ENCODE results near the gene CEACAM18. TPM values are rescaled to one million over a fixed set of nuclear protein-coding genes. Genes with fewer than 3 reads are reported as not detected.

The CEACAM18 gene
- total and polyA plus RNA-seq, 2 of the 8 experiments (the other 6 are each of a cell fraction or from before 2014, with no cell fraction given), result not detected

DNA sequence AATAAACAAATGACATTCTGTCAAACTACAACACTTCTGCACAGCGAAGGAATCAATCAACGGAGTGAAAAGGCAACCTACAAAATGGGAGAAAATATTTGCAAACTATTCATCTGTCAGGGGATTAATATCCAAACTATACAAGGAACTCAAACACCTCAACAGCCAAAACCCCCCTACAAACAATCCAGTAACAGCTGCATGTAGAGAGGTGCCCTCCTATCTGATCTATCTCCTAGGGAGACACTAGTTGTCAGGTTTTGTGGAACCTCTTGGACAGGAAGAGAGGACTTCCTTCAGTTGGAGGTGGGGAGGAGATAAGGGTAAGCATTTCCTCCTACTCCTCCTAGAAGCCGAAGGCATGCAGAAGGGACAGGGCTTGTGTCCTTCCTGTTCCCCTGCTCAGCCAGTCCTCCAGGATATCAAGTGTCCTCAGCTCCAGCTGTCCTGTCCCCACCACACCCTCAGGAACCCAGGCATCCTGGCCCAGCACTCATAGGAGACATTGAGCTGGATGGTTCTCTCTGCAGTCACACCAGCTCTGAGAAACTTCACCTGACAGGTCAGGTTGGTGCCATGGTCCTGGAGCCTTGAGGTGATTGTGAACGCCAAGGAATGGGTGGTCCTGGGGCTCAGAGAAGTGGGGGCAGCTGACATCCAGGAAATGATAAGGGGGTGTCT is 10.3 kb upstream of the CEACAM18 start:
- Histone ChIP-seq H2BK12ac (ENCODE audit: low read depth, low read length) (no peak overlapping the region), H3K27ac (ENCODE audit: low read depth, low read length) (no peak overlapping the region), H4K20me1 (replicated peaks in 1 of 2; ENCODE audit: control insufficient read depth in 1 of 2, insufficient read depth in 2 of 2, low read length in 2 of 2) (no peaks in the 10 kb centered on the region), H3K56ac (replicated peaks; ENCODE audit: insufficient read length, low read depth, low read length) (no peak overlapping the region), H3K79me2 (ENCODE audit: control insufficient read depth in 1 of 2, insufficient read depth in 2 of 2, low read length in 2 of 2) (no peaks in the 10 kb centered on the region), H3K9me3 (ENCODE audit: insufficient read depth in 2 of 2, low read depth in 1 of 2, low read length in 1 of 2) (peaks cover 0 to 18% of the 10 kb centered on the region in 2 experiments; a peak in 2 of 4 replicates), H2AFZ (ENCODE audit: low read length) (no peak overlapping the region), H2AK5ac (ENCODE audit: low read depth, low read length) (peak overlapping the region; percentile 53; the same call in 1 of the 2 replicates), H4K91ac (replicated peaks; ENCODE audit: insufficient read length, low read length) (no peak overlapping the region), H4K8ac (ENCODE audit: extremely low read depth, insufficient read depth, low read length) (no peak overlapping the region), H3K4ac (replicated peaks; ENCODE audit: insufficient read length, low read depth, low read length) (no peak overlapping the region), H2BK20ac (ENCODE audit: low read length) (no peak overlapping the region), H3K23ac (ENCODE audit: insufficient read length) (no peak overlapping the region), H3K18ac (ENCODE audit: extremely low read depth, low read length) (no peak overlapping the region), H4K5ac (ENCODE audit: insufficient read length, low read depth, low read length) (no peak overlapping the region), H3K27me3 (replicated peaks in 1 of 4; ENCODE audit: control insufficient read depth in 3 of 4, extremely low read depth in 1 of 4, insufficient read depth in 3 of 4, low read length in 3 of 4) (no peaks in the 10 kb centered on the region; a peak in 1 of 7 replicates), H3K36me3 (ENCODE audit: control insufficient read depth in 2 of 4, insufficient read depth in 4 of 4, low read length in 3 of 4) (no peaks in the 10 kb centered on the region), H3K23me2 (ENCODE audit: low read depth, low read length) (no peaks in the 10 kb centered on the region), H3K14ac (ENCODE audit: insufficient read length) (no peak overlapping the region), H3K4me2 (ENCODE audit: insufficient read depth in 1 of 2, low read depth in 2 of 2, low read length in 2 of 2) (no peak overlapping the region), H2BK15ac (ENCODE audit: low read length) (no peak overlapping the region), H3K79me1 (ENCODE audit: low read depth, low read length) (no peaks in the 10 kb centered on the region), H3K4me1 (replicated peaks in 1 of 4; ENCODE audit: control insufficient read depth in 3 of 4, insufficient read depth in 4 of 4, low read length in 3 of 4) (no peaks in the 10 kb centered on the region), H3K4me3 (ENCODE audit: extremely low read depth in 1 of 4, insufficient read depth in 2 of 4, low read depth in 3 of 4, low read length in 4 of 4) (no peak overlapping the region), H3K9ac (replicated peaks in 1 of 4; ENCODE audit: extremely low read depth in 1 of 4, low read depth in 3 of 4, low read length in 3 of 4) (no peak overlapping the region), H2BK120ac (replicated peaks; ENCODE audit: low read depth, low read length) (no peak overlapping the region), H2BK5ac (ENCODE audit: low read depth, low read length) (no peak overlapping the region)
- WGBS, 2 experiments (ENCODE audit: extremely low coverage in 1 of 2, insufficient coverage in 1 of 2, insufficient read length in 1 of 2, insufficient replicate concordance in 2 of 2, low coverage in 1 of 2, low lambda C conversion rate in 2 of 2, missing lambda C conversion rate in 1 of 2), result 69% methylated on average over 3 of the region's 4 CpGs; no CpG with 5 or more reads in 1 of the 2 experiments
- FAIRE-seq (no peak), DNase-seq (ENCODE audit: low read depth in 1 of 2, low spot score in 2 of 2) (no peak)
- ChIA-PET CTCF (ENCODE audit: partially characterized antibody) (interaction anchor here (0.8 to 2.3 kb wide), 8 partner anchors 19 to 299 kb away, joined by 3 to 6 read pairs (median 3); no protein-coding TSS in a partner anchor), POLR2A (ENCODE audit: partially characterized antibody) (no interaction called here)
- TF ChIP-seq RAD21 (IDR thresholded peaks at IDR 0.05 in 1 of 2, conservative IDR thresholded peaks at IDR 0.05 in 1 of 2; ENCODE audit: low read depth in 2 of 2, low read length in 2 of 2) (no peak), KDM5A (IDR thresholded peaks at IDR 0.05; ENCODE audit: low read length) (no peak), YY1 (IDR thresholded peaks at IDR 0.05; ENCODE audit: low read depth, low read length) (no peak), GTF2F1 (IDR thresholded peaks at IDR 0.05; ENCODE audit: borderline replicate concordance, low read depth, low read length) (no peak), EZH2 (IDR thresholded peaks at IDR 0.05; ENCODE audit: low read depth, low read length, severe bottlenecking) (no peak), KDM1A (IDR thresholded peaks at IDR 0.05; ENCODE audit: borderline replicate concordance, low read length) (no peak), TEAD4 (IDR thresholded peaks at IDR 0.05; ENCODE audit: low read depth, low read length) (no peak), SUZ12 (IDR thresholded peaks at IDR 0.05; ENCODE audit: low read length) (no peak), SIRT6 (IDR thresholded peaks at IDR 0.05; ENCODE audit: low read length) (no peak)
- TF ChIP-seq, protein P1, sequence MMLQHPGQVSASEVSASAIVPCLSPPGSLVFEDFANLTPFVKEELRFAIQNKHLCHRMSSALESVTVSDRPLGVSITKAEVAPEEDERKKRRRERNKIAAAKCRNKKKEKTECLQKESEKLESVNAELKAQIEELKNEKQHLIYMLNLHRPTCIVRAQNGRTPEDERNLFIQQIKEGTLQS (IDR thresholded peaks at IDR 0.05; ENCODE audit: insufficient read depth, low read depth, low read length), result no peak
- TF ChIP-seq, protein P2, sequence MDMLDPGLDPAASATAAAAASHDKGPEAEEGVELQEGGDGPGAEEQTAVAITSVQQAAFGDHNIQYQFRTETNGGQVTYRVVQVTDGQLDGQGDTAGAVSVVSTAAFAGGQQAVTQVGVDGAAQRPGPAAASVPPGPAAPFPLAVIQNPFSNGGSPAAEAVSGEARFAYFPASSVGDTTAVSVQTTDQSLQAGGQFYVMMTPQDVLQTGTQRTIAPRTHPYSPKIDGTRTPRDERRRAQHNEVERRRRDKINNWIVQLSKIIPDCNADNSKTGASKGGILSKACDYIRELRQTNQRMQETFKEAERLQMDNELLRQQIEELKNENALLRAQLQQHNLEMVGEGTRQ (IDR thresholded peaks at IDR 0.05; ENCODE audit: low read length), result no peak

Measured in H1 (cell line).